Caki2 (cell line): ENCODE data around the gene TBC1D5. TPM values are rescaled to one million over a fixed set of nuclear protein-coding genes. Genes with fewer than 3 reads are reported as not detected.

ENCODE experiments used
- DNase-seq: peaks from one replicate; pipeline ENCODE4 v3.0.0-alpha.2; 2015; ENCODE audit warnings: low read depth
- in situ Hi-C: cut with HindIII; loops from 2 replicates; pipeline ENCODE4 v1.10.0; 2016; ENCODE audit warnings: low sequenced_read_pairs, low pct_unique_long_range_greater_than_20kb, mixed read lengths
- total RNA-seq: library from RNA; depleted of rRNA; stranded (reverse); fragments of >200 nt; shearing (Covaris generic); gene quantifications from 2 replicates; pipeline ENCODE4 v1.2.3, GENCODE V29; 2014; ENCODE audit warnings: low replicate concordance

The TBC1D5 gene
- total RNA-seq, 1 experiment from 2014 or later, result 69.2 TPM

DNA sequence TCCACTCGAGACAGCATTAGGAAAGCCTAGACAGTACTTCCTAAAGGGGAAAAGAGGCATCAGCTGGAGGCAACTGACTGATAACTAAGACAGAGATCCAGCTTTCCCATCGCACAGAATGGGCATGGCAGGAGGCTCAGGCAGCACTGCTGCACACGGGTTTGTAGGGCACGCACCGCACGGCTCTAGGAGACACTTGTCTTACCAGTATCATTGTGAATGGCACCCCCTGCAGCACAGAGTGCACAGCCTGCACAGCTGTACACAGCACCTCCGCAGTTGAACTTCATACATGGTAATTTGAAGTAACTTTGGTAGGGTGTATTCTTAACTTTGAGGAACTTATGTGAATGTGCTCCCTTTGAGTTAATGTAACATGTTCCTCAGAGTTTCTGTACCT is 576.1 kb downstream of the TBC1D5 start:
- in situ Hi-C loops, result no loop called here
- no peak for DNase-seq

DNA sequence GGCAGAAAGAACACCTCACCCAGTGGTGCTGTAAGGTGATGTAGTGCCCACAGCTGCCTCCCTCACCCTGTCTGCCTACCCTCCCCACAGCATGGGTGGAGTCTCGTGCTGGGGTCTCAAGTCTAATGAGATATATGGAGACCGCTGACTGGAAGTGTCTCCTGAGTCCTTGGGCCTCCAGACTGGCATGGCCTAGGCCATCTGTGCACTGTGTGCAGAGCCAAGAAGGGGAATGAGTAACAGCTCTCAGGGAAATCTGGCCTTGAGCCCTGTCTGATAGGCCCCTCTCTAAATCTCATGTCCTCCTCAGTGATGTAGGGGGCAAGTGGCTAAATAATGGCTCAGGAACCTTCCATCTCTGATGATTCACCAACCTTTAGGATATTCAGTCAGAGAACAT is 580.3 kb downstream of the TBC1D5 start:
- no peak for DNase-seq
- in situ Hi-C loops, result no loop called here

DNA sequence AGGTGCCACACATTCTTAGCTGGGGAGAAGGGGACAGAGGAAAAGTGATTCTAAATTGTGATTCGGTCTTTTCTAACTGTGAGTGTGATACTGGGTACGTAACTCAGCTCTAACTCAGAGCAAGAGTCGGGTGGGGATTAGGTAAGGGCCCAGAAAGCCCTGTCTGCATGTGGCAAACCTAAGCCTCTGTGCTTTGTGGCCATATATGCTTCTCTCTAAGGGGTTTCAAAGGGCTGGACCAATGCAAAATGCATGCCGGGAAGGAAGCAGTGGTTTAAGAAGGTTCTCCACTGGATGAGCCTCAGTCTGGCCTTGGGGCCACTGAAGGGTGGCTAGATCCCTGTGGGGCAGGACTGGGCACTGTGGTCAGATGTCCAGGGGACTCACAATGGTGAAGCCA is 581.8 kb downstream of the TBC1D5 start:
- in situ Hi-C loops, result no loop called here

DNA sequence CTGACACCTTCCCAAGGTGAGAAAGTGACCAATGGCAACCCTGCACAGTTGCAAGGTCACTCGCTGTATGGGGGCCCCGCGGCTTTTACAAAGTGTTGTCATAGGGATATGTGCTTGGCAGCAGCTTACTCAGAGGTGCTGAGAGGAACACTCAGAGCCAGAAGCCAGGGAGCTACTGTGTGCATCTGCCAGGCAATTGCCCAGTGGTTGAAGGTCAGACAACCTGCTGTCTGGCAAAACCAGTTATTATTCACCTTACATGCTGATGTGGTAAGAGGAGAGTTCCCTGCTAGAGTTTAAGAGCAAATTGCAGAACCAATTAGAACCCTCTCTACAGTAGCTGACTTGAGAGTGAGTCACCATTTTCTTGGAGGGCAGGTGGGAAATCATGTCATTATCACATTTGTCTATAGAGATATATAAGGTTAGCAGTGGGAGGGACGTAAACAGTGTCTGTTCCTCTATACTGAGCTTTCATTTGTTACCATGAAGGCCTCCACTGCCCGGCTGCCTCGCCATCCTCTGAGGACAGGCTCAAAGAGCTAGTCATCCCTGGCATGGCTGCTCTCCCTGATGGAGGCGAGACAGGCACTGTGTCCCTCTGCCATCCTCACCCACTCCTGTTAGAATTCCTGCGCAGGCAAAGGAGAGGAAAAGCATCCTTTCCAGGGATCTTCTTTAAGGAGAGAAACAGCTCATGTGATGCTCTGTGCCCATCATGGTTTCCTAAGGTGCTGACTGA is 583.3 kb downstream of the TBC1D5 start:
- in situ Hi-C loops, result no loop called here
- DNase-seq, result no peak

More for the DNA sequence above, 581.8 kb downstream of the TBC1D5 start:
- DNase-seq, result no peak

DNA sequence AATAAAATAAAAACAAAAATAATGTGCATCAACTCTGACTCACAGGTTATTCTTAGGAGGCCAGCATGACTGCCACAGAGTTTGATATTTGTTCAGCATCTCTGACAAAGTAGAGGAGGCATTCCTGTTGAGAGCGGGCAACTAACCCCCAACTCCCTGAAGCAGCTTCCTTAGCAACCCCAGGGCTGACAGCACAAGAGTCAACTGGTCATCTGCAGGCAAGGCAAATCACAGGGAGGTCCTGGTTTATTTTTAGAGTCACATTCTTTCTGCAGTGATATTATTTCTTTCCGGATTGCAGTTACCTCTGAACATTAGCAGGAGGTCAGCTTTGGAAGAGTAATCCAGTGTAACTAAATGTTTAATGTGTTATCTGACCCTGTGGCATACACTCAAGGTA is 584.7 kb downstream of the TBC1D5 start:
- in situ Hi-C loops, result no loop called here
- peak; percentile 44 for DNase-seq

DNA sequence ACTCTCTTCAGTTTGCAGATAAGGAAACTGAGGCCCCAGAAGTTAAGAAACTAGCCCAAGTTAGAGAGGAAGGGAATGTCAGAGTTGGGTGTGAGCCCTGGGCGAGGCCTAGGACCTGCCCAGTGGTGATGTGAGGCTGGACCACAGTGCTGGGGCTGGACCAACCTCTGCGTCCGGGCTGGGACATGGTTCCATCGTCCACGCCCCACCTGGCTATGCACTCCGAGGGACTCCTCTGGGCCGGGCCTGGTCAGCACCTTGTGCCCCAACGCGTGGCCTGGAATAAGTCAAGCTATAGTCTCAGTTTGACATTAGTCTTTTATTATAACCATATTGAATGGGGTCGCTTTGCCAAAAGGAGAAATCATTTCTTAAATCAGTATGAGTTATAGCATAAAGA is 585.6 kb downstream of the TBC1D5 start:
- in situ Hi-C loops, result no loop called here
- DNase-seq, result no peak

DNA sequence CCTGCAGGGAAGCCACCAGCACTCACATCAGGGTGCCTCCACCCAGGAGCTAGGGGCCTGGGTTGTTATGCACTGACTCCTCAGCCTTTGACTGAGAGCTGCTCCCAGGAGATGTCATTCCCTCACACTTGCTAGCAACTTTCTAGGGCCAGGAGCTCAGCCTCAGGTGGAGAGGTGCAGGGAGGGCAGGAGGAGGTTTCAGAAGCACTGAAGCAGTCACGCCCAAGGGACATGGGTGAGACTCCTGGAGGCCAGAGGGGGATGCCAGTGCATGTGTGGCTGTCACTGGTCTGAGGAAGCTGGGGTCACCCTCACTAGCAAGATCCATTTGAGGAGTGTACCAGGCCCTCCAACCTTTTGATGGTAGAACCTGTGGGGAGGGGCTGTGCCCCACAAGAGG is 586.5 kb downstream of the TBC1D5 start:
- in situ Hi-C loops, result no loop called here

DNA sequence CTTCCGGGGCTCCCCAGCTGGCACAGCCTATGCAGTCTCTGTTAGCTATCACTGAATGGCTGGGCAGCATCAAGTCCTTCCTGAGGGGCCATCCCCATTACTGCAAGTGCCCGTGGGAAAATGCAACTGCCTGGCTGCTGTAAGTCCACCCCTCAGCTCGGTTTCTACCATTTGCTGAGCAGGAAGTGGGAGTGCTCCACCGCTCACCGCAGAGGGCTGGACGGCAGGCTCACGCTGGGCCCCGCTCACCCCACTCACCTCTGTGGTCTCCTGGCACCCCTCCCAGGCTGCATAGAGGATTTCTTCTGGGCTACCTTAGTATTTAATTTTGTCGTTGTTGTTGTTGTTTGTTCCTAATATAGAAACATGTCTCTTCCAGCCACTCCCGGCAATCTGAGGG is 587.5 kb downstream of the TBC1D5 start:
- DNase-seq, result no peak
- in situ Hi-C loops, result no loop called here

More for the DNA sequence above, 586.5 kb downstream of the TBC1D5 start:
- DNase-seq, result no peak

DNA sequence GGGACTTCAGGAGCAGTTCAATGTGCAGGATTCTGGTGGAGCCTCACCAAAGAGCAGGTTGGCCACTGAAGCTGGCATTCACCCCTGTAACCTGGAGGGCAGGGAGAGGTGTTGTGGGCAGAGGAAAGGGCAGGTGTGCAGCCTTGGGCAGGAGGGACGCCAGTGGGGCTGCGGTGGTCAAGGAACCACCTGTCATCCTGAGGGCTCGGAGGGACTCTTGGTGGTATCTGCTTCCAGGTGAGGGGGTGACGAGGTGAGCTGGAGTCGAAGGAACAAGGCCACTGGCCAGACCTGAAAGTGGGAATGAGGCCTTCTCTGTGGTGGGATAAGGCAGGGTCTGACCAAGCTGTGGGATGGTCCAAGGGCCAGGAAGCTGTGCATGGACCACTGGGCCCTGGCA is 588.2 kb downstream of the TBC1D5 start:
- DNase-seq, result no peak
- in situ Hi-C loops, result no loop called here

DNA sequence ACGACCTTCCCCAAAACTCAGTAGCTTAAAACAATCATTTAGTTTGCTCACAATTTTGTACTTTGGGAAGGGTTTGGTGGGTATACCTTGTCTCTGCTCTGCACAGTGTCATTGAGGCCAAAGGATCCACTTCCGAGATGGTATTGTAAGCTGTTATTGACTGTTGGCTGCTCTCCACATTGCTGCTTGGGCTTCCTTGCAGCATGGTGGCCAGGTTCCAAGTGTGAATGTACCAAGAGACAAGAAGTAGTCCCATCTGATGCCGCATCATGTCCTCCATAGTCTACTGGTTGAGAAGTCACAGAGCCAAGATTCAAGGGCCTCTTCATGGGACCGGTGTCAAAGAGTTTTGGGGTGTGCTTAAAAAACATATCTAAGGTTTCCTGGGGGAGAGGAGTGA is 589.2 kb downstream of the TBC1D5 start:
- in situ Hi-C loops, result no loop called here
- no peak for DNase-seq

DNA sequence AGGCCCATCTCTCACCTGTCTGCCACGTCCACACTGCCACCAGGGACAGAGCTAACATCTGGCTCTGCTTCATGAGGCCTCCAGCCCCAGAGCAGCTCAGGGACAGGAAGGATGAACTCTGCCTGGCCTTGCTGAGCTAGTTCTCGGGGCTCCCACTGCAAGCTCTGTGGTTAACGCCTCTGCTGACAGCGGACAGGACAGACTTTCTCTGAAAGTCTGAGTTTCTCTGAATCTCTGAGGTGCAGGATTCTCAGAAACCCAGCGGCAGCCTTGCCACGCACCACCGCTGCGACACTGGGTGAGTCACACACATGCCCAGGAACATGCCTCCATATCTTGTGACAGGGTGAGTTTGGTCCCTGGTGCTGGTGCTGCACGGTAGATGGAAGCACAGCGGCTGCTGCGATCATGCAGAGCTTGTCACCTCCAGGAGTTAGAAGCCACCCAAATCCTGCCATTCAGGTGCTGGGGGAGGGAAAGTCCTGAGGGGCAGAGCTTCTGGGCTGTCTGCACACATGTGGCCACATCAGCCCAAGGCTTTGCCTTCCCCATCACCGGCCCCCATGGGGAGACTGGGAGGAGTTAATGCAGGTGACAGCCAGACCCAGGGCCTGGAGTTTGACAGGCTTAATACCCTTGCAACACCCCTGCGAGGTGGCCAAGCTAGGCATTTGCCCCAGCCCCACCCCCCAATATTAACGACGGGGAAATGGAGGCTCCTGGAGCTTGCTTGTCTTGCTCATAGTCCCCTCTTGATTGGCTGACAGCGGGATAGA is 590.6 kb downstream of the TBC1D5 start:
- DNase-seq, result peak; percentile 36
- in situ Hi-C loops, result no loop called here

DNA sequence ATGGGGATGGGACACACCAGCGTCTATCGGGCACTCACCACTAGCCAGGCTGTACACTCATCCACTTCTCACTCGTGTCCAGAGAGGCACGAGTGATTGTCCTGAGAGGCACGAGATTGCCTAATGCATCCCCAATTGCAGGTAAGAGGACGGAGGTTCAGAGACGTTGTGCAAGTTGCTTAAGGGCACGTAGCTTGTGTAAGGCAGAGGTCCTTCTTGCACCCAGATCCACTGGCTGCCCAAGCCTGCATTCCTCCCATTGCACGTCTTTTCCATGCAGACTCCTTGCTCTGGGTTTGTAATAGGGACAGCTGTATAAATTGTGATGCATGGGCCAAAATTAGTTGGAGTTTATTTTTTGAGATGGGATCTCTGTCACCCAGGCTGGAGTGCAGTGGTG is 593.4 kb downstream of the TBC1D5 start:
- in situ Hi-C loops, result no loop called here
- no peak for DNase-seq

DNA sequence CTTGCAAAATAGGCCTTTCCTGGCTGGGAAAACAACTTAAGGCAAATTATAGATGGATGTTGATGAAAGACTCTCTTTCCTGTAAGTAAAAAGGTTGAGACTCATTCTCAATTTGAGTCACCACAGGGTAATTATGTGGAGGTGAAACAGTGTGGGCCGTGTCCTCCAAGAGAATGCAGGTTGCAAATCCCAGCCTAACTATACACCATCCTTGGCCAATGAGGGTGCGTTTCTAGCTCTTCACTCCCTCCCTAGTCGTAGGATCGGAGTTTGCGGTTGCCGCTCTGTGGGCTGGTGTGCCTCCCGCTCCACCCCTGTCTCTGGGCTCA is 597.8 kb downstream of the TBC1D5 start:
- DNase-seq, result no peak
- in situ Hi-C loops, result no loop called here

DNA sequence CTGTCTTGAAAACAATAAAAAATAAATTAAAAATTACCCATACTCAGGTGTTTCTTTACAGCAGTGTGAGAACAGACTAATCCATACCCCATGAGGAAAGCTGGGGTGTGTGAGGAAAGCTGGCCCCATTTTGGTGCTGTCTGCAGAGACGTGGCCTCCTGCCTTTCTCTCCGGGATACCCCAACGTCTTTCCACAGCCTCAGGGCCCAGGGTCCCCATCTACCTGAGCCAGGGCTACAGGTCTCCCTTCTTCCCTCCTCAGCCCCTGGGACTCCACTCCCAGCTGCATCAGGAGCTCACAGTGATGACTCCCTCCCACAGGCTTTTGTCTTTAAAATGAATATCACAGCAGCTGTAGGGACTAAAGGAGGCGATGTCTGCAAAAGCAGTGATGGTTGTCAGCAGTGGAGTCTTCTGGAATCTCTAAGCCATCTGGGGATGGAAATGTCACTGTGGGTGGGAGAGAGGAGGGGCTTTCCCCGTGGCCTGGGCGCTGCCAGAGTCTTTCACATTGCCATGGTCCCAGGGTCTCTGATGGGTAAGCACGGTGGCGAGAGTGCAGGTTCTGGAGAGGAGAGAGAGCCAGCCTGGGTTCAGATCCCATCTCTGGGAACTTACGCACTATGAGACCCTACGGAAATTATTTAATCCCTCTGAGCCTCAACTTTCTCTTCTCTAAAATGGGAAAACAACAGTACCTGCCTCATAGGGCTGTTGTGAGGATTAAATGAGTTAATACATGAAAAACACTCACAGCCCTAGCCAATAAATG is 598.4 kb downstream of the TBC1D5 start:
- DNase-seq, result no peak
- in situ Hi-C loops, result no loop called here

DNA sequence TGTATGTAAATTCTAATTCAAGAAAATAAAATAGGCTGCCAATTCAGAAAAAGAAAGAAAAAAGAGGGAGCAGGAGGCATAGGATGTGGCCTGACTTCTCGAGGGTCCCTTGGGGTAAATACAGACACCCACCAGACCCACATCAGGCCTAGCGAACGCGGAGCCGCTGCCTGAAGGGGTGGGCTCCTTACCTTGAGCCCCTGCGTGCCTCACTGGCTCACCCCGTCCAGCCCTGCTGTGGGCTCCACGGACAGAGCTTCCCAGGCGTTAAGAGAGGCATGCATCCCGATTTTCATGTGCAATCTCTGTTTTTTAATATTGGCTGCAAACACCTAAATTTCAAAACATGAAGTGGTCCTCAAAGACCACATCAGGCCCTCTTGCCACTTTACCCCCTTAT is 599.9 kb downstream of the TBC1D5 start:
- in situ Hi-C loops, result no loop called here
- no peak for DNase-seq

DNA sequence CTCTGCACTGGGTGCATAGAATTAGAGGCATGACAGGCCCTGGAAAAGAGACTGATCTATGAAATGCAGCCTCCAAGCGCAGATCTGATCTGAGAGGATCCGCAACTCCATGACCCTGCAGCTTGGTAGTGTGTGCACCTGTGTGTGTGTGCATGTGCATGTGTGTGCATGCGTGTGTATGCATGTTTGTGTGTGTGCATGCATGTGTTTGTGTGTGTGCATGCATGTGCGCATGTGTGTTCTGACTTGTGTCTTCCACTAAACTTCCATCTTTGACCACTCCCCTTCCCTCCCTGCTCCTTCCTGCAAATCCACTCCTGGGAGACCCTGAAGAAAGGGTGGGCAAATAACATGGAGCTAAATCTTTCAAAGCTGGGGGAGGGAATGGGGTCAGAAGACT is 600.7 kb downstream of the TBC1D5 start:
- in situ Hi-C loops, result no loop called here
- DNase-seq, result no peak

DNA sequence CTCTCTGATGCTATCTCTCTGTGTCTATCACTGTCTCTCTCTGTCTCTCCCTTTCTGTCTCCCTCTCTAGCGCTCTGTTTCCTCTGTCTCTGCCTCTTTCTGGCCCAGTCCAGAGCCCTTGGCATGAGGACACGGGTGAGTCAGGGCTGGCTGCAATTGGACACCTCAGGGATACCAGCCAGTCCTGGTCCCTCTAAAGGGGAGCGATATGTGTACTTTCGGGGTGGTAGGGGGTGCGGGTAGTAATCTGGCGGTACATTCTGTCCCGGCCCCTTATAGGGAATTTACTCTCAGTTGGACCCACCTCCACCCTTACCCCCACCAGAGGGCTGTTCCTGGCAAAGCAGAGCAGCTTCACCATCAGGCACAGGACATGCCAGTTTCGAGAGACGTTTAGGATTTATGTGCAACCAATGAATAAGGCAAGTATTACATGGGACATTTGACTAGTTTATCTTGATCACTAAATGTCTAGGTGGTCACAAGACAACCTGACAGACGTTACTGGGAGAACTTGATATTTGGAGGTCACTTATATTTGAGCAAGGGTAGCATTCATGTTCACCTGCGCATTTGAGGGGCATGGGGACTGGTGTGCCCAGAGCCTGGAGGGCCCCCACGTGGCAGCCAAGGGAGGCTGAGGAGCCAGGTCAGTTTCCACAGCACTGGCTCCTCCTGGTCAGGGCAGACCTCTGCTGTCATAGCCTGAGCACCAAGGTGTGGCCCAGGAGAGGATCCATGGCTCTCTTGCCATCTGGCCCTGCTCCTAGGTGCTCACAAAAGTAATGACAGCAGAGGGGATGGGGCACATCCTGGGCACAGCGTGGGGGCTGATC is 601.5 kb downstream of the TBC1D5 start:
- in situ Hi-C loops, result no loop called here
- no peak for DNase-seq

DNA sequence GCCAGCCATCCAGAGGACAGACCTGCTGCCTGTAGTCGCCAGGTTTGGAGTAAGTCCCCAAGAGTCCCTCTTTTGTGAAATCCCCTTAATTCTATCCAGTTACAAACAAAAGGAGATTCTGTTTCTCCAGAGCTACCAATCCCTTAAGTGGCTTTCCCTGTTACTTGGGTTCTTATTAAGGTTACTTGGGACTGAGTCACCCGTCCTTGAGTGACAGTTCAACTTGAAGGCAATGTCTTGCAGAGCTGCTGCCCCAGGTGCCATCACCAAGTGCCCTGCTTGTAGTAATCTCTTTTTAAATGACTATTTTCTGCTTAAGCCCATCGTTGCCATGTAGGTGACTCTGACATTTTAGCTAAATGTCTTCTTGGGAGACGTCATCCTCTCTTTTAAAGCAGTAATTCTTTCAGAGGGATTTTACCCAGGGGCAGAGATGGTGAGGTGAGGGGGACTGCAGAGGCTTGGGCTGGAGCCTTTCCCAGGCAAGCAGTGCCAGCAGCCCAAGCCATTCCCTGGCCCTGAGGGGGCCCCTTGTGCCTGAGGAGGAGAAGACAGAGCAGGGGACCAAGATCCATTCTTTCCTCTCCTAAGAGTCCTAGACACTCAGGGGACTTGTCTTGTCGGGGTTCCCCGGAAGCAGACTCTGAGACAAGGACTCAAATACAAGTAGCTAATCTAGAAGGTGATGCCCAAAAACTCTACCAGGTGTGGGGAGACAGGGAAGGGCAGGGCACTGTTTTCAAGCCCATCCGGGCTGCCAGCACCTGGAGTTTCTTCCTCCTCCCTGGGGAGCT is 604.0 kb downstream of the TBC1D5 start:
- in situ Hi-C loops, result no loop called here
- no peak for DNase-seq
